ENCODE results near the gene ABR. TPM values are rescaled to one million over a fixed set of nuclear protein-coding genes. Genes with fewer than 3 reads are reported as not detected.

The ABR gene
- total RNA-seq, 1 donor from 2014 or later = 59.7 TPM

DNA sequence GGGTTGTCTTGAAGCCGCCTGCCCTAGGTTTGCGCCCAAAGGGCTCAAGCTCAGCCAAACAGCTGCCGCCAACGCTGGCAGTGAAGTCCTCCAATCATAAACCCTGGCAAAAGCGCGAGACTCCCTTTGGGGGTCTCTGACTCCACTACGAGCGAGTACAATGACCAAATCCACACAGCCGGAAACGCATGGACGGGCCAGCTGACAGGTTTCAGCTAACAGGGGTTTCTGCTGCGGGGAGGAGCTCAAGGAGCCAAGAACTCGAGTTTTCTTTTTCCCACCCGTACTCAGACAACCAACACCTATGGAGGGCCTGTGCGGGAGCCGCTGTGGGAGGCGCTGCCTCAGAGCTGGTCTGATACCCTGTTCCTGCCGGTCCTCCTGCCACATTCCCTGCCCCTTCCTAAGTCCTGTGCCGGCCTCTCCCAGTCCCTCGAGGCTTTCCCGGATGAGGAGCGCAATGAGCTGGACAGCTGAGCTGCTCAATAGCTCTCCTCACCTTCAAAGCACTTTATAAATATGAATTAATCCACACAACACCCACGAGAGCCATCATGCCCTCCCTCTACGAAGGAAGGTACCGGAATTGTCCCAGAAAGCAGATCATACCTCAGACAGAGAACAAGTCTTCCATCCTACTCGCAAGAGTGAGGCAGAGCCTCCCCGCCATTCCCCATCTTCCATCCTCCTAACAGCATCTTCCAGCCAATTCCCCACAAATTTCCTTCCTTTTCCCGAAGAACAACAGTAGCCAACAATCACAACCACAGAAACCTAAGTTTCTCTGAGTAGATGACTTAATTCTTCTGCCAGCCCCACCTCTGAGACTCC, 6.1 kb downstream of the ABR start:
- no peak for DNase-seq (ENCODE audit: low read depth, low spot score)
- Mint-ChIP-seq H3K27me3 (ENCODE audit: low read depth) (no peaks in the 10 kb centered on the region), H3K27ac (ENCODE audit: unreplicated experiment) (no peak overlapping the region), H3K4me3 (peak overlapping the region; percentile 6), H3K4me1 (peaks cover 28% of the 10 kb centered on the region), H3K36me3 (ENCODE audit: low read depth) (no peaks in the 10 kb centered on the region), H3K9me3 (no peaks in the 10 kb centered on the region)
- TF ChIP-seq, protein P1, sequence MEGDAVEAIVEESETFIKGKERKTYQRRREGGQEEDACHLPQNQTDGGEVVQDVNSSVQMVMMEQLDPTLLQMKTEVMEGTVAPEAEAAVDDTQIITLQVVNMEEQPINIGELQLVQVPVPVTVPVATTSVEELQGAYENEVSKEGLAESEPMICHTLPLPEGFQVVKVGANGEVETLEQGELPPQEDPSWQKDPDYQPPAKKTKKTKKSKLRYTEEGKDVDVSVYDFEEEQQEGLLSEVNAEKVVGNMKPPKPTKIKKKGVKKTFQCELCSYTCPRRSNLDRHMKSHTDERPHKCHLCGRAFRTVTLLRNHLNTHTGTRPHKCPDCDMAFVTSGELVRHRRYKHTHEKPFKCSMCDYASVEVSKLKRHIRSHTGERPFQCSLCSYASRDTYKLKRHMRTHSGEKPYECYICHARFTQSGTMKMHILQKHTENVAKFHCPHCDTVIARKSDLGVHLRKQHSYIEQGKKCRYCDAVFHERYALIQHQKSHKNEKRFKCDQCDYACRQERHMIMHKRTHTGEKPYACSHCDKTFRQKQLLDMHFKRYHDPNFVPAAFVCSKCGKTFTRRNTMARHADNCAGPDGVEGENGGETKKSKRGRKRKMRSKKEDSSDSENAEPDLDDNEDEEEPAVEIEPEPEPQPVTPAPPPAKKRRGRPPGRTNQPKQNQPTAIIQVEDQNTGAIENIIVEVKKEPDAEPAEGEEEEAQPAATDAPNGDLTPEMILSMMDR (conservative IDR thresholded peaks at IDR 0.05) = no peak

DNA sequence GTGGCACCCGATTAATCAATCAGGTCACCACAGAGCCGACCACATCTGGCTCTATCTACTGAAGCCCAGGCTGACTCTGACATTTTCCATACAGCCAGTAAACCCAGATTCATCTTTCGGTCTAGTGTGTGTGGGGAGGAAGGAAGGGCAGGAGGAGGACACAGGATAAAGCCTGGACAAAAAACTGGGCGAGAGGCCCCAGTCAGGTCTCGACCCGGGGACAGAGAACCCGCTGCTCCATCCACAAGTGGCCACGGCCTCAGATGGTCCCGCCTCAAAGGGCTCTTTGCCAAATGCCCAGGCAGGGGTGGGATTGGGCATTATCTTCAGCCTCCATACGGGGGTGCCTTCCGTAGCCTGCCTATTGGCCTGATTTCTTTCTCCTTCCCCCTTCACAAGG, 7.8 kb downstream of the ABR start:
- TF ChIP-seq, protein P1 (conservative IDR thresholded peaks at IDR 0.05) = no peak
- Mint-ChIP-seq H3K36me3 (ENCODE audit: low read depth) (no peaks in the 10 kb centered on the region), H3K27me3 (ENCODE audit: low read depth) (no peaks in the 10 kb centered on the region), H3K27ac (ENCODE audit: unreplicated experiment) (no peak overlapping the region), H3K4me3 (no peak overlapping the region), H3K4me1 (peaks cover 21% of the 10 kb centered on the region), H3K9me3 (no peaks in the 10 kb centered on the region)
- DNase-seq (ENCODE audit: low read depth, low spot score) = no peak

DNA sequence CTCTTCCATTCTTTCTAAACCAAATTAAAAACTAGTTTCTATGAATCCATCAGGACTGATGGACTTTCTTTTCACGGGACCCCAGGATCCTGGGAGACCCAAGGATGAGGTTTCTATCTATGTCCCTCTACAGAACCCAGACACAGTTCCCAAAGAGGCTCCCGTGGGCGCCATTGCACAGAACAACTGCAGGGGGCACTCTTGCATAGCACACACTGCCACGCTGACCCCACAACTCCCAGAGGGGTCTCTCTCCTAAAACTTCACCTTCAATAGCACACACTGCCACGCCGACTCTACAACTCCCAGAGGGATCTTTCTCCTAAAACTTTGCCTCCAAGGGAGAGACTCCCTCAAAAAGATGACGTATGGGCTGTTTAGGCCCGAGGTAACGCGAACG, 9.0 kb downstream of the ABR start:
- Mint-ChIP-seq H3K36me3 (ENCODE audit: low read depth) (no peaks in the 10 kb centered on the region), H3K27ac (ENCODE audit: unreplicated experiment) (no peak overlapping the region), H3K9me3 (no peaks in the 10 kb centered on the region), H3K4me1 (peaks cover 21% of the 10 kb centered on the region), H3K27me3 (ENCODE audit: low read depth) (no peaks in the 10 kb centered on the region), H3K4me3 (no peak overlapping the region)
- TF ChIP-seq, protein P1 (conservative IDR thresholded peaks at IDR 0.05) = peak; percentile 40
- no peak for DNase-seq (ENCODE audit: low read depth, low spot score)

DNA sequence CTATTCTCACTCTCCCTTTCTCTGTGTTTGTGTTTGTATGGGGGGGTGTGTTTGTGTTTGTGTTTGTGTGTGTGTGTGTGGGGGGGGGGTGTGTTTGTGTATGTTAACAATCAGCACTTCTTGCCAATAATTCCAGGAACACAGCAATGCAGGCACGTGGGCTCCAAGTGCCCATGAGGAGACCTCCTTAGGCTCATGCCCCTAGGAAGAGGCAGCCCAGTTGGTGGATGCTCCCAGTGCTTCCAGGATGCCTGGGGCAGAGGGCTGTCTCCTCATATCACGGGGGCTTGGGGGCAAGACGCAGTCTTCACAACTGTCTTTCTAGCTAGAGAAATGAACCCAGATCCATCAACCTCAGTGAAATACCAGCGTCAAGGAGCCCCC, 9.9 kb downstream of the ABR start:
- Mint-ChIP-seq H3K27ac (ENCODE audit: unreplicated experiment) (peak overlapping the region; percentile 39), H3K36me3 (ENCODE audit: low read depth) (no peaks in the 10 kb centered on the region), H3K27me3 (ENCODE audit: low read depth) (no peaks in the 10 kb centered on the region), H3K4me1 (peaks cover 21% of the 10 kb centered on the region), H3K9me3 (no peaks in the 10 kb centered on the region), H3K4me3 (no peak overlapping the region)
- TF ChIP-seq, protein P1 (conservative IDR thresholded peaks at IDR 0.05) = no peak
- no peak for DNase-seq (ENCODE audit: low read depth, low spot score)

DNA sequence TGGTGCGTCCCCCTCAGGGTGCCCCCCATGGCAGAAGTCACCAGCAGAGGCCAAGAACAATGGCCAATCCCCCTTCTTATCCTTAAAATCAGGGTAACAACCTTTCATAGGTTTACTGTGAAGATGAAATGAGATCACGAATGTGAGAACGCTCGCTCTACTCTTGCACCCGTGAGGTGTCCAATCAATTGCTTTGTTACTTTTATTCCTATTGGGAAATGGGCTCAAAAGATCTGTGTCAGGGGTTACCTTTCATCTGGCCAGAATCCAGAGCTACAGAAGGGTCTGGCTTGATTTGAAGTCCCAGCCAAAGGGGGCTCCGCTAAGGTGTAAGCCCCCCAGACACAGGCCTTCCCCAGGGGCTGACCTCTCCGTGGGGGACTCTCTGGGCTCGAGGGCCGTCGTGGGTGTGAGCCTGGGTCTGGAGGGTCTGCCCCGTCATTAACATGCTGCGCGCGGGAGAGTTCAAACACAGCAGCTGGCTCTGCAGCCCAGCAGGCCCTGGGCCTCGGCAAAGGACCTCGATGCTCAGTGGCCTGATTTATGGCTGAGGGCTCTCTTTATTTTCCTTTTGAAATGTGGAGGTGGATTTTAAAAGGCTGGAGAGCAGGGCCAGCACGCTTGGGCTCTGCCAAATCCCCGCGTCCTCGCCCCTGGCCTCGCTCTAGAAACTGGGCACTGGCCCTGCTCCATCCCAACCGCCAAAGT, 10.4 kb downstream of the ABR start:
- H3K27ac Mint-ChIP-seq (ENCODE audit: unreplicated experiment) = peak overlapping the region; percentile 81
- H3K4me3 Mint-ChIP-seq = peak overlapping the region; percentile 33
- H3K27me3 Mint-ChIP-seq (ENCODE audit: low read depth) = no peaks in the 10 kb centered on the region

More for the DNA sequence above, 10.4 kb downstream of the ABR start:
- no peak for DNase-seq (ENCODE audit: low read depth, low spot score)
- no peaks in the 10 kb centered on the region for H3K9me3 Mint-ChIP-seq
- H3K36me3 Mint-ChIP-seq (ENCODE audit: low read depth) = no peaks in the 10 kb centered on the region
- TF ChIP-seq, protein P1 (conservative IDR thresholded peaks at IDR 0.05) = no peak
- H3K4me1 Mint-ChIP-seq = peaks cover 21% of the 10 kb centered on the region
